ENCODE data around the gene CADM2.

The CADM2 gene

GRCh38 chr3:85725809-85726208, 767.0 kb downstream of the CADM2 start:
- ChIA-PET POLR2A (no interaction called here), CTCF (no interaction called here)
- no peaks in the 10 kb centered on the region for H3K4me1 ChIP-seq (ENCODE audit: control insufficient read depth, insufficient read depth, low read length)
- no peak overlapping the region for H3K27ac ChIP-seq (ENCODE audit: extremely low read depth, low read depth, low read length)
- no peak overlapping the region for H3K4me3 ChIP-seq (ENCODE audit: low read depth, low read length)
- H3K36me3 ChIP-seq (ENCODE audit: control insufficient read depth in 2 of 2, insufficient read depth in 1 of 2, low read length in 2 of 2), result no peaks in the 10 kb centered on the region
- no peaks in the 10 kb centered on the region for H3K9me3 ChIP-seq (ENCODE audit: control insufficient read depth, insufficient read depth, low read depth, low read length)
- TF ChIP-seq ZNF76 (tag by site-specific recombination; IDR thresholded peaks at IDR 0.05; ENCODE audit: borderline replicate concordance, low read depth) (no peak), ZNF830 (tag by site-specific recombination; IDR thresholded peaks at IDR 0.05; ENCODE audit: low read depth) (no peak), ZNF521 (tag by site-specific recombination; IDR thresholded peaks at IDR 0.05) (no peak), OSR2 (tag by site-specific recombination; IDR thresholded peaks at IDR 0.05) (no peak), ZNF362 (tag by site-specific recombination; IDR thresholded peaks at IDR 0.05) (no peak), ZBTB26 (tag by site-specific recombination; optimal IDR thresholded peaks at IDR 0.05) (no peak), ZNF658 (tag by site-specific recombination; IDR thresholded peaks at IDR 0.05) (no peak)

- H3K27ac ChIP-seq (ENCODE audit: extremely low read depth, low read depth, low read length), result no peak overlapping the region
- TF ChIP-seq BCL11B (tag by site-specific recombination; IDR thresholded peaks at IDR 0.05; ENCODE audit: low read depth), result no peak
- TF ChIP-seq AEBP2 (tag by site-specific recombination; IDR thresholded peaks at IDR 0.05; ENCODE audit: borderline replicate concordance), result no peak
- no peak for TF ChIP-seq ZNF600 (tag by site-specific recombination; IDR thresholded peaks at IDR 0.05)
- TF ChIP-seq ZBTB10 (tag by site-specific recombination; IDR thresholded peaks at IDR 0.05), result no peak
- TF ChIP-seq ZNF548 (tag by site-specific recombination; IDR thresholded peaks at IDR 0.05), result no peak
- TF ChIP-seq YY2 (tag by site-specific recombination; IDR thresholded peaks at IDR 0.05), result no peak
- no peak for TF ChIP-seq ZNF311 (tag by site-specific recombination; IDR thresholded peaks at IDR 0.05; ENCODE audit: borderline replicate concordance)
- no peaks in the 10 kb centered on the region for H3K4me1 ChIP-seq (ENCODE audit: control insufficient read depth, insufficient read depth, low read length)
- CTCF ChIA-PET, result interaction anchor here (0.6 kb wide), 1 partner anchor 20 kb away, joined by 3 read pairs; no protein-coding TSS in a partner anchor
- no peak overlapping the region for H3K4me3 ChIP-seq (ENCODE audit: low read depth, low read length)
- no peaks in the 10 kb centered on the region for H3K9me3 ChIP-seq (ENCODE audit: control insufficient read depth, insufficient read depth, low read depth, low read length)
- POLR2A ChIA-PET, result no interaction called here
- no peaks in the 10 kb centered on the region for H3K36me3 ChIP-seq (ENCODE audit: control insufficient read depth in 2 of 2, insufficient read depth in 1 of 2, low read length in 2 of 2)
Observed at GRCh38 chr3:85726241-85726640, 767.5 kb downstream of the CADM2 start.

- no peaks in the 10 kb centered on the region for H3K36me3 ChIP-seq (ENCODE audit: control insufficient read depth in 2 of 2, insufficient read depth in 1 of 2, low read length in 2 of 2)
- H3K27ac ChIP-seq (ENCODE audit: extremely low read depth, low read depth, low read length), result no peak overlapping the region
- ChIA-PET POLR2A (no interaction called here), CTCF (no interaction called here)
- no peaks in the 10 kb centered on the region for H3K9me3 ChIP-seq (ENCODE audit: control insufficient read depth, insufficient read depth, low read depth, low read length)
- TF ChIP-seq ZNF354C (tag by site-specific recombination; IDR thresholded peaks at IDR 0.05; ENCODE audit: borderline replicate concordance, low read depth) (no peak), ZNF600 (tag by site-specific recombination; IDR thresholded peaks at IDR 0.05) (no peak), ZNF341 (tag by site-specific recombination; IDR thresholded peaks at IDR 0.05; ENCODE audit: low read depth) (no peak), FEZF1 (tag by site-specific recombination; IDR thresholded peaks at IDR 0.05) (no peak)
- no peaks in the 10 kb centered on the region for H3K4me1 ChIP-seq (ENCODE audit: control insufficient read depth, insufficient read depth, low read length)
- H3K4me3 ChIP-seq (ENCODE audit: low read depth, low read length), result no peak overlapping the region
Observed at GRCh38 chr3:85737846-85738245, 779.1 kb downstream of the CADM2 start.
